Measurements from ENCODE around the gene PAK1.
"Not testable (repeated sequence)": the region's sequence is repeated elsewhere in the genome, so short reads cannot be mapped to it uniquely, and the experiment has no call there.

PAK1 gene

GRCh38 chr11:77473801-77474683, at the start of gene PAK1:
PAK1 (minus strand) TSS chr11:77474094; CDS start chr11:77392520, 81,574 bp downstream.
- DNase-seq: peak; percentile 92

GRCh38 chr11:77522215-77522614, 48.3 kb upstream of the PAK1 start:
- no peak for DNase-seq

- DNase-seq: no peak
Measured at GRCh38 chr11:77519847-77520246, 46.0 kb upstream of the PAK1 start.

GRCh38 chr11:77518471-77518870, 44.6 kb upstream of the PAK1 start:
- DNase-seq: no peak

- peak; percentile 39 for DNase-seq
Measured at GRCh38 chr11:77517753-77518152, 43.9 kb upstream of the PAK1 start.

GRCh38 chr11:77517226-77517625, 43.3 kb upstream of the PAK1 start:
- no peak for DNase-seq

GRCh38 chr11:77515483-77515882, 41.6 kb upstream of the PAK1 start:
- no peak for DNase-seq

GRCh38 chr11:77515063-77515462, 41.2 kb upstream of the PAK1 start:
- DNase-seq: no peak

GRCh38 chr11:77512092-77512491, 38.2 kb upstream of the PAK1 start:
- no peak for DNase-seq

GRCh38 chr11:77510851-77511250, 37.0 kb upstream of the PAK1 start:
- DNase-seq: no peak

GRCh38 chr11:77510095-77510494, 36.2 kb upstream of the PAK1 start:
- no peak for DNase-seq

GRCh38 chr11:77508019-77508418, 34.1 kb upstream of the PAK1 start:
- DNase-seq: no peak

- peak; percentile 45 for DNase-seq
Measured at GRCh38 chr11:77506857-77507256, 33.0 kb upstream of the PAK1 start.

- no peak for DNase-seq
Measured at GRCh38 chr11:77505956-77506355, 32.1 kb upstream of the PAK1 start.

- peak; percentile 71 for DNase-seq
Measured at GRCh38 chr11:77503006-77503405, 29.1 kb upstream of the PAK1 start.

GRCh38 chr11:77502346-77502905, 28.5 kb upstream of the PAK1 start:
- no peak for DNase-seq

GRCh38 chr11:77501758-77502157, 27.9 kb upstream of the PAK1 start:
- DNase-seq: no peak

- DNase-seq: no peak
Measured at GRCh38 chr11:77497368-77497767, 23.5 kb upstream of the PAK1 start.

GRCh38 chr11:77495526-77495925, 21.6 kb upstream of the PAK1 start:
- DNase-seq: no peak

- not testable (repeated sequence) for DNase-seq
Measured at GRCh38 chr11:77490035-77490434, 16.1 kb upstream of the PAK1 start.

- no peak for DNase-seq
Measured at GRCh38 chr11:77487790-77488189, 13.9 kb upstream of the PAK1 start.

- no peak for DNase-seq
Measured at GRCh38 chr11:77479746-77480352, 6.0 kb upstream of the PAK1 start.

- DNase-seq: no peak
Measured at GRCh38 chr11:77475206-77475605, 1.3 kb upstream of the PAK1 start.

- no peak for DNase-seq
Measured at GRCh38 chr11:77474684-77475060, 778 bp upstream of the PAK1 start.
